Keratinocyte (primary cell): ENCODE results near the gene CDYL. TPM values are rescaled to one million over a fixed set of nuclear protein-coding genes. Genes with fewer than 3 reads are reported as not detected.

ENCODE experiments used
- DNase-seq: peaks from one replicate; pipeline ENCODE4 v3.0.0-alpha.2; 2011; ENCODE audit warnings: low read depth, missing footprints, low spot score
- FAIRE-seq: peaks from 2 replicates; lab custom pipeline; 2011; peaks lifted over from hg19 to GRCh38; lab: Jason Lieb, UNC
- H2AFZ ChIP-seq: 2 replicates; pipeline ENCODE4 v1.6.0; 2012; ENCODE audit warnings: low read length, control low read depth, inconsistent platforms; ENCODE audit not compliant: control insufficient read depth
- H3K27ac ChIP-seq: 2 replicates; pipeline ENCODE4 v1.5.1; 2011; ENCODE audit warnings: low read length; ENCODE audit not compliant: control insufficient read depth, insufficient read depth
- H3K27me3 ChIP-seq: 3 replicates; pipeline ENCODE4 v1.6.0; 2011; ENCODE audit warnings: low read length; ENCODE audit not compliant: control insufficient read depth, insufficient read depth; ENCODE audit errors: extremely low read depth
- H3K36me3 ChIP-seq, 2 experiments: 2 replicates in 1 of 2; 3 replicates in 1 of 2; pipeline ENCODE4 v1.5.1; 2011; ENCODE audit warnings: low read length in 2 of 2, mild to moderate bottlenecking in 1 of 2; ENCODE audit not compliant: control insufficient read depth in 2 of 2, insufficient read depth in 2 of 2; ENCODE audit errors: extremely low read depth in 1 of 2
- H3K4me1 ChIP-seq: 3 replicates; pipeline ENCODE4 v1.5.1; 2011; ENCODE audit warnings: low read length; ENCODE audit not compliant: control insufficient read depth, insufficient read depth; ENCODE audit errors: extremely low read depth
- H3K4me2 ChIP-seq: 3 replicates; pipeline ENCODE4 v1.6.0; 2011; ENCODE audit warnings: low read depth, low read length; ENCODE audit not compliant: control insufficient read depth, insufficient read depth; ENCODE audit errors: extremely low read depth
- H3K4me3 ChIP-seq, 3 experiments: fragments of 200-600 bp in 1 of 3; sonication (generic) in 1 of 3; 2 replicates in 2 of 3; 3 replicates in 1 of 3; pipeline ENCODE4 v1.5.1; 2011 to 2016; ENCODE audit warnings: low read length in 3 of 3, mild to moderate bottlenecking in 3 of 3, control low read depth in 2 of 3, inconsistent platforms in 1 of 3, low read depth in 1 of 3, mixed read lengths in 1 of 3, mixed run types in 1 of 3, moderate library complexity in 1 of 3; ENCODE audit not compliant: control insufficient read depth in 2 of 3, insufficient read depth in 2 of 3; ENCODE audit errors: extremely low read depth in 1 of 3
- H3K79me2 ChIP-seq: 2 replicates; pipeline ENCODE4 v1.6.0; 2012; ENCODE audit warnings: low read length; ENCODE audit not compliant: control insufficient read depth, insufficient read depth
- H3K9ac ChIP-seq: 3 replicates; pipeline ENCODE4 v1.6.0; 2011; ENCODE audit warnings: low read length; ENCODE audit not compliant: control insufficient read depth, insufficient read depth; ENCODE audit errors: extremely low read depth
- H3K9me1 ChIP-seq: 3 replicates; pipeline ENCODE4 v1.6.0; 2011; ENCODE audit warnings: low read length; ENCODE audit not compliant: control insufficient read depth, insufficient read depth; ENCODE audit errors: extremely low read depth
- H3K9me3 ChIP-seq: 2 replicates; pipeline ENCODE4 v1.5.1; 2012; ENCODE audit warnings: low read depth, low read length; ENCODE audit not compliant: control insufficient read depth
- H4K20me1 ChIP-seq: 3 replicates; pipeline ENCODE4 v1.6.0; 2011; ENCODE audit warnings: low read length; ENCODE audit not compliant: control insufficient read depth, insufficient read depth; ENCODE audit errors: extremely low read depth
- CTCF ChIP-seq, 3 experiments: IDR thresholded peaks in 1 of 3; conservative IDR thresholded peaks in 1 of 3; optimal IDR thresholded peaks in 1 of 3; 2 replicates in 2 of 3; 3 replicates in 1 of 3; pipeline versions ENCODE3 to v1.5.1; 2011; ENCODE audit warnings: low read length in 3 of 3, mild to moderate bottlenecking in 3 of 3, moderate library complexity in 2 of 3, control low read depth in 1 of 3, inconsistent platforms in 1 of 3; ENCODE audit not compliant: insufficient read depth in 2 of 3; ENCODE audit errors: extremely low read depth in 1 of 3
- EZH2 ChIP-seq: IDR thresholded peaks from one replicate; pipeline ENCODE4 v1.6.1; 2012; ENCODE audit warnings: inconsistent platforms, mild to moderate bottlenecking, low read length, moderate library complexity
- dilution Hi-C: fragments of 300-500 bp; cut with MboI; formaldehyde crosslinking; loops from one replicate; pipeline ENCODE4 v1.7.0; 2020; ENCODE audit warnings: low sequenced_read_pairs; ENCODE audit not compliant: extremely low pct_ligation_motif_present
- polyA plus RNA-seq, 5 experiments: library from polyadenylated mRNA; depleted of rRNA in 3 of 5; stranded (reverse) in 3 of 5; stranded (forward) in 1 of 5; unstranded in 1 of 5; fragments of >200 nt; gene quantifications; 1 replicate in 1 of 5; 2 replicates in 3 of 5; 3 replicates in 1 of 5; pipeline versions ENCODE4 v1.2.1 to v1.2.3, GENCODE V29; 2011 to 2012; ENCODE audit warnings: missing spikeins in 2 of 5, low read depth in 1 of 5, low replicate concordance in 1 of 5

CDYL gene
- polyA plus RNA-seq, 1 donor (not counting 4 experiments of a cell fraction or from before 2014, with no cell fraction given), result 48.0 TPM

GRCh38 chr6:4925580-4925979, 149.4 kb downstream of the CDYL start:
- DNase-seq (no peak), FAIRE-seq (no peak)
- no peaks in the 10 kb centered on the region for H3K27me3 ChIP-seq
- no peak overlapping the region for H3K27ac ChIP-seq
- no peak for TF ChIP-seq EZH2
- no peak for TF ChIP-seq CTCF (optimal IDR thresholded peaks at IDR 0.05 in 1 of 3, IDR thresholded peaks at IDR 0.05 in 1 of 3, conservative IDR thresholded peaks at IDR 0.05 in 1 of 3; ENCODE audit: extremely low read depth in 1 of 3, insufficient read depth in 2 of 3, low read length in 3 of 3)
- no peaks in the 10 kb centered on the region for H3K4me1 ChIP-seq
- no peak overlapping the region for H3K4me3 ChIP-seq
- H3K4me2 ChIP-seq, result no peak overlapping the region
- no peaks in the 10 kb centered on the region for H3K9me3 ChIP-seq
- peaks cover 0 to 2% of the 10 kb centered on the region in 2 experiments for H3K36me3 ChIP-seq
- H3K9ac ChIP-seq, result no peak overlapping the region
- no peak overlapping the region for H2AFZ ChIP-seq
- no peaks in the 10 kb centered on the region for H3K9me1 ChIP-seq
- peaks cover 78% of the 10 kb centered on the region for H3K79me2 ChIP-seq
- dilution Hi-C loops, result no loop called here
- H4K20me1 ChIP-seq, result peaks cover 2% of the 10 kb centered on the region

GRCh38 chr6:4928426-4928825, 152.2 kb downstream of the CDYL start:
- no peak overlapping the region for H2AFZ ChIP-seq
- H3K79me2 ChIP-seq, result peaks cover 80% of the 10 kb centered on the region
- H3K4me3 ChIP-seq, result no peak overlapping the region
- TF ChIP-seq CTCF (optimal IDR thresholded peaks at IDR 0.05 in 1 of 3, IDR thresholded peaks at IDR 0.05 in 1 of 3, conservative IDR thresholded peaks at IDR 0.05 in 1 of 3; ENCODE audit: extremely low read depth in 1 of 3, insufficient read depth in 2 of 3, low read length in 3 of 3) (no peak), EZH2 (no peak)
- no peak overlapping the region for H3K27ac ChIP-seq
- dilution Hi-C loops, result no loop called here
- DNase-seq (no peak), FAIRE-seq (no peak)
- peaks cover 3% of the 10 kb centered on the region for H4K20me1 ChIP-seq
- no peak overlapping the region for H3K4me2 ChIP-seq
- no peaks in the 10 kb centered on the region for H3K9me3 ChIP-seq
- no peak overlapping the region for H3K9ac ChIP-seq
- H3K4me1 ChIP-seq, result peaks cover 19% of the 10 kb centered on the region
- H3K27me3 ChIP-seq, result no peaks in the 10 kb centered on the region
- H3K9me1 ChIP-seq, result no peaks in the 10 kb centered on the region
- H3K36me3 ChIP-seq, result no peaks in the 10 kb centered on the region
